ENCODE data around the gene OMP. TPM values are rescaled to one million over a fixed set of nuclear protein-coding genes. Genes with fewer than 3 reads are reported as not detected.

OMP gene, protein sequence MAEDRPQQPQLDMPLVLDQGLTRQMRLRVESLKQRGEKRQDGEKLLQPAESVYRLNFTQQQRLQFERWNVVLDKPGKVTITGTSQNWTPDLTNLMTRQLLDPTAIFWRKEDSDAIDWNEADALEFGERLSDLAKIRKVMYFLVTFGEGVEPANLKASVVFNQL
- total RNA-seq = 1.8 TPM
- polyA plus RNA-seq (ENCODE audit: insufficient read depth, low read depth, low replicate concordance) = not detected
- long read RNA-seq, donor 1 = 0 reads
- long read RNA-seq, donor 2 = 0 reads
- long read RNA-seq, donor 3 = 0 reads
- long read RNA-seq, donor 4 = 0 reads
- long read RNA-seq, donor 5 = 0 reads
- long read RNA-seq, donor 6 = 0 reads
- long read RNA-seq, donor 7 = 0 reads
- long read RNA-seq, donor 8 = 0 reads
- long read RNA-seq, donor 9 = 0 reads
- long read RNA-seq, donor 10 = 0 reads

DNA sequence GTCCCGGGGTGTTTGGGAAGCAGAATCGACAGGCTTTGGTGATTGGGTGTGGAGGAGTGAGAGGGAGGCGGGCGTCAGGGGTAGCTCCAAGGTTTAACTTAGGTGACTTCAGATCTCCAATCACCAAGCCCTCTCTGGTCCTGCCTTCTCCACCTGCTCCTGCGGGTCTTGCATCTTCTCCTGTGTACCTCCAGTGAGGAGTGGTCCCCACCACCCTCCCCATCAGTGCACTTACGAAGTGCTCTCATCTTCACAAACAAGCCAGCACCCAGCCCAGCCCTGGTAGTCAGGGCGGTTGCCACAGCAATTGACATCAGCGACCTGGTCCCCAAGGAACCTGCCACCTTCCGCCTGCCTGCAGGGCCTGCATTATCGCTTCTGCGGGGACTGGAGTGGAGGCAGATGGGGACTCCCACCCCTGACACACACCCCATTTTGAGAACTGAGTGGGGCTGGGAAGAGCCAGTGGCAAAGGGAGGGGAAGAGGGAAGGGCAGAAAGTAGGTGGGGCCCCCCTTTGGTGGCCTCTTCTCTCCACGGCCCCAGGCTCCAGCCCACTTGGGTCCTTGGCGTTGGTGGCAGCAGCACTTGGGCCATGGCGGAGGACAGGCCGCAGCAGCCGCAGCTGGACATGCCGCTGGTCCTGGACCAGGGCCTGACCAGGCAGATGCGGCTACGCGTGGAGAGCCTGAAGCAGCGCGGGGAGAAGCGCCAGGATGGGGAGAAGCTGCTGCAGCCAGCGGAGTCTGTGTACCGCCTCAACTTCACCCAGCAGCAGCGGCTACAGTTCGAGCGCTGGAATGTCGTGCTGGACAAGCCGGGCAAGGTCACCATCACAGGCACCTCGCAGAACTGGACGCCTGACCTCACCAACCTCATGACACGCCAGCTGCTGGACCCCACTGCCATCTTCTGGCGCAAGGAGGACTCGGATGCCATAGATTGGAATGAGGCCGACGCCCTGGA lies at the start of gene OMP:
OMP (plus strand) TSS at position 595 of the 965 bp plus-strand sequence; CDS start at position 595, 0 bp downstream.
- Histone ChIP-seq H3K36me3 (ENCODE audit: control insufficient read depth in 2 of 3, insufficient read depth in 3 of 3, low read length in 3 of 3) (no peaks in the 10 kb centered on the region), H3K9me3 (ENCODE audit: control insufficient read depth in 2 of 3, insufficient read depth in 1 of 3, low read length in 3 of 3) (no peaks in the 10 kb centered on the region), H3K4me1 (ENCODE audit: control insufficient read depth in 2 of 3, insufficient read depth in 2 of 3, low read depth in 1 of 3, low read length in 3 of 3) (peaks cover 0 to 2% (median 0%) of the 10 kb centered on the region in 3 donors), H3K9ac (ENCODE audit: low read length in 3 of 3) (no peak within 1 kb of the TSS), H3K27me3 (ENCODE audit: control insufficient read depth, insufficient read depth, low read length) (no peaks in the 10 kb centered on the region), H3K27ac (ENCODE audit: low read depth in 2 of 2, low read length in 2 of 2) (no peak within 1 kb of the TSS), H3K4me3 (ENCODE audit: low read length in 3 of 3) (no peak within 1 kb of the TSS)
- TF ChIP-seq, protein P1, sequence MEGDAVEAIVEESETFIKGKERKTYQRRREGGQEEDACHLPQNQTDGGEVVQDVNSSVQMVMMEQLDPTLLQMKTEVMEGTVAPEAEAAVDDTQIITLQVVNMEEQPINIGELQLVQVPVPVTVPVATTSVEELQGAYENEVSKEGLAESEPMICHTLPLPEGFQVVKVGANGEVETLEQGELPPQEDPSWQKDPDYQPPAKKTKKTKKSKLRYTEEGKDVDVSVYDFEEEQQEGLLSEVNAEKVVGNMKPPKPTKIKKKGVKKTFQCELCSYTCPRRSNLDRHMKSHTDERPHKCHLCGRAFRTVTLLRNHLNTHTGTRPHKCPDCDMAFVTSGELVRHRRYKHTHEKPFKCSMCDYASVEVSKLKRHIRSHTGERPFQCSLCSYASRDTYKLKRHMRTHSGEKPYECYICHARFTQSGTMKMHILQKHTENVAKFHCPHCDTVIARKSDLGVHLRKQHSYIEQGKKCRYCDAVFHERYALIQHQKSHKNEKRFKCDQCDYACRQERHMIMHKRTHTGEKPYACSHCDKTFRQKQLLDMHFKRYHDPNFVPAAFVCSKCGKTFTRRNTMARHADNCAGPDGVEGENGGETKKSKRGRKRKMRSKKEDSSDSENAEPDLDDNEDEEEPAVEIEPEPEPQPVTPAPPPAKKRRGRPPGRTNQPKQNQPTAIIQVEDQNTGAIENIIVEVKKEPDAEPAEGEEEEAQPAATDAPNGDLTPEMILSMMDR (IDR thresholded peaks at IDR 0.05; ENCODE audit: borderline replicate concordance, extremely low read depth, insufficient read depth) = no peak
- intact Hi-C loops (cut with DNase I) = no loop called here
- DNase-seq (peak in 1 of 5 donors; percentile 74), FAIRE-seq (no peak)

DNA sequence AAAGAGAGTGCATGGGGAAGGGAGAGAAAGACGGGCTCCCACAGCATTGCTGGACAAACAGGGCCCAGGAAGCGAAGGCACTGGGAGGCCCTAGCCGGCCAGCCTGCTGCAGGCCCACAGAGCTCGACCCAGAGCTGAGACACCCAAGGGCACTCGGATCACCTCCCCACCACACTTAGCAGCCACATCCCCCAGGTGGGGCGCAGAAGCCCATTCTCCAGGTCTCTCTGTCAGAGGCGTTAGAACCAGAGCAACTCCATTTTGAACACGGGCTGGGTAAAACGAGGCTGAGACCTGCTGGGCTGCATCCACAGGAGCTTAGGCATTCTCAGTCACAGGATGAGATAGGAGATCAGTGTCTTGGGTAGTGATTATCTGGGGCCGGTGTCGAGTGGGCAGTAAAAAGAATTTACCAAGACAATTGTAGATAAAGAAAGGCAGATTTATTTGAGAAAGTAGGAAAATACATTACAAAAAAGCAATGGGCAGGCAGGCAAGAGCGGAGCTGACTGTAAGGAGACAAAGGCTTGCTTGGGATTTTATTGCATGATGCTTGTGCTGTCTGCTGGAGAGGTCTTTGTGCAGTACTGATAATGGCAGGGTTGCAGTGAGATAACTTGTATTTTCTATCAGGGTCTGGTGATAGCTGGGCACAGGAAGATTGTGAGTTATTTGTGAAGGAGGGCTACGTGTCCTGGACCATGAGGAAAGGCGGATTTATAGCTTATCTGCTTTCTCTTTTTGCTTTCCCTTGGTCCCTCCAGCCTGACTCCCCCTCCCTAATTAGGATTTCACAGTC lies 49.2 kb upstream of the OMP start:
- no peaks in the 10 kb centered on the region for H3K4me1 ChIP-seq (ENCODE audit: control insufficient read depth in 2 of 3, insufficient read depth in 2 of 3, low read depth in 1 of 3, low read length in 3 of 3)
- FAIRE-seq = no peak
- peak in 1 of 5 donors; percentile 16 for DNase-seq
- no peaks in the 10 kb centered on the region for H3K36me3 ChIP-seq (ENCODE audit: control insufficient read depth in 2 of 3, insufficient read depth in 3 of 3, low read length in 3 of 3)
- TF ChIP-seq, protein P1 (IDR thresholded peaks at IDR 0.05; ENCODE audit: borderline replicate concordance, extremely low read depth, insufficient read depth) = no peak
- H3K9ac ChIP-seq (ENCODE audit: low read length in 3 of 3) = no peak overlapping the region
- no peak overlapping the region for H3K4me3 ChIP-seq (ENCODE audit: low read length in 3 of 3)
- H3K9me3 ChIP-seq (ENCODE audit: control insufficient read depth in 2 of 3, insufficient read depth in 1 of 3, low read length in 3 of 3) = peaks cover 0 to 4% (median 0%) of the 10 kb centered on the region in 3 donors
- intact Hi-C loops (cut with DNase I) = loop anchor here (5.0 kb wide), 1 partner anchor 34 kb away; no protein-coding TSS in a partner anchor
- no peaks in the 10 kb centered on the region for H3K27me3 ChIP-seq (ENCODE audit: control insufficient read depth, insufficient read depth, low read length)
- H3K27ac ChIP-seq (ENCODE audit: low read depth in 2 of 2, low read length in 2 of 2) = no peak overlapping the region

DNA sequence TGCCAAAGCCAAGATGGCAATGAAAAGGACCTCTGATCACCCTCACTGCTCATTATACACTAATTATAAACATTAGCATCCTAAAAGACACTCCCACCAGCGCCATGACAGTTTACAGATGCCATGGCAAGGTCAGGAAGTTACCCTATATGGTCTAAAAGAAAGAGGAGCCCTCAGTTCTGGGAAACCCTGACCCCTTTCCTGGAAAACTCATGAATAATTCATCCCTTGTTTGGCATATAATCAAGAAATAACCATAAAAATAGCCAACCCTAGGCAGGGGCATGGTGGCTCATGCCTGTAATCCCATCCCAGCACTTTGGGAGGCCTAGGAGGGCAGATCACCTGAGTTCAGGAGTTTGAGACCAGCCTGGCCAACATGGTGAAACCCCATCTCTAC lies 48.6 kb upstream of the OMP start:
- Histone ChIP-seq H3K4me1 (ENCODE audit: control insufficient read depth in 2 of 3, insufficient read depth in 2 of 3, low read depth in 1 of 3, low read length in 3 of 3) (no peaks in the 10 kb centered on the region), H3K4me3 (ENCODE audit: low read length in 3 of 3) (no peak overlapping the region), H3K27me3 (ENCODE audit: control insufficient read depth, insufficient read depth, low read length) (no peaks in the 10 kb centered on the region), H3K9ac (ENCODE audit: low read length in 3 of 3) (no peak overlapping the region), H3K36me3 (ENCODE audit: control insufficient read depth in 2 of 3, insufficient read depth in 3 of 3, low read length in 3 of 3) (no peaks in the 10 kb centered on the region), H3K27ac (ENCODE audit: low read depth in 2 of 2, low read length in 2 of 2) (no peak overlapping the region), H3K9me3 (ENCODE audit: control insufficient read depth in 2 of 3, insufficient read depth in 1 of 3, low read length in 3 of 3) (peaks cover 0 to 4% (median 0%) of the 10 kb centered on the region in 3 donors)
- FAIRE-seq (no peak), DNase-seq (peak in 1 of 5 donors; percentile 9)
- intact Hi-C loops (cut with DNase I) = loop anchor here (5.0 kb wide), 1 partner anchor 33 kb away; no protein-coding TSS in a partner anchor
- TF ChIP-seq, protein P1 (IDR thresholded peaks at IDR 0.05; ENCODE audit: borderline replicate concordance, extremely low read depth, insufficient read depth) = no peak
